ENCODE measurements around the gene AMPD2.

Gene AMPD2

GRCh38 chr1:109630898-109631512 lies 11.4 kb downstream of the AMPD2 start:
- DNase-seq (ENCODE audit: low read depth) = no peak

- no peak for DNase-seq (ENCODE audit: low read depth)
Observed at GRCh38 chr1:109631513-109632505, 12.2 kb downstream of the AMPD2 start.

GRCh38 chr1:109632671-109633346 lies 13.2 kb downstream of the AMPD2 start:
- DNase-seq (ENCODE audit: low read depth) = no peak

- DNase-seq (ENCODE audit: low read depth) = no peak
Observed at GRCh38 chr1:109634292-109634691, 14.7 kb downstream of the AMPD2 start.

GRCh38 chr1:109634771-109635750 lies 15.4 kb downstream of the AMPD2 start:
- no peak for DNase-seq (ENCODE audit: low read depth)

- no peak for DNase-seq (ENCODE audit: low read depth)
Observed at GRCh38 chr1:109635862-109636200, 16.2 kb downstream of the AMPD2 start.

GRCh38 chr1:109636201-109636952 lies 16.7 kb downstream of the AMPD2 start:
- no peak for DNase-seq (ENCODE audit: low read depth)

GRCh38 chr1:109637446-109637845 lies 17.8 kb downstream of the AMPD2 start:
- no peak for DNase-seq (ENCODE audit: low read depth)

- no peak for DNase-seq (ENCODE audit: low read depth)
Observed at GRCh38 chr1:109639063-109639840, 19.6 kb downstream of the AMPD2 start.

- DNase-seq (ENCODE audit: low read depth) = no peak
Observed at GRCh38 chr1:109639841-109640184, 20.2 kb downstream of the AMPD2 start.

- DNase-seq (ENCODE audit: low read depth) = no peak
Observed at GRCh38 chr1:109640285-109640865, 20.7 kb downstream of the AMPD2 start.

GRCh38 chr1:109641078-109641740 lies 21.6 kb downstream of the AMPD2 start:
- no peak for DNase-seq (ENCODE audit: low read depth)

- no peak for DNase-seq (ENCODE audit: low read depth)
Observed at GRCh38 chr1:109641861-109642260, 22.2 kb downstream of the AMPD2 start.

GRCh38 chr1:109642626-109643025 lies 23.0 kb downstream of the AMPD2 start:
- DNase-seq (ENCODE audit: low read depth) = no peak

GRCh38 chr1:109643385-109644230 lies 24.0 kb downstream of the AMPD2 start:
- DNase-seq (ENCODE audit: low read depth) = no peak

- DNase-seq (ENCODE audit: low read depth) = no peak
Observed at GRCh38 chr1:109644670-109645069, 25.0 kb downstream of the AMPD2 start.

- no peak for DNase-seq (ENCODE audit: low read depth)
Observed at GRCh38 chr1:109649491-109649914, 29.9 kb downstream of the AMPD2 start.

GRCh38 chr1:109650609-109651008 lies 31.0 kb downstream of the AMPD2 start:
- DNase-seq (ENCODE audit: low read depth) = no peak

Measured in HS-5 (cell line).